H1 (cell line): Measurements from ENCODE around the gene YAP1. TPM values are rescaled to one million over a fixed set of nuclear protein-coding genes. Genes with fewer than 3 reads are reported as not detected.

ENCODE experiments used
- CBX8 ChIP-seq: fragments of 300-800, 300-1000 bp; sonication (generic); IDR thresholded peaks from 2 replicates; pipeline ENCODE4 v1.7.1; 2016; ENCODE audit warnings: low read depth, low read length, borderline replicate concordance
- CHD2 ChIP-seq: IDR thresholded peaks from 2 replicates; pipeline ENCODE4 v1.6.1; 2012; ENCODE audit warnings: low read length, improper control_type of control experiment
- SIN3A ChIP-seq, 2 experiments: IDR thresholded peaks in 1 of 2; conservative IDR thresholded peaks in 1 of 2; 2 replicates each; pipeline ENCODE4 v1.6.1; 2011 to 2012; ENCODE audit warnings: low read length in 2 of 2, improper control_type of control experiment in 1 of 2, low read depth in 1 of 2, mild to moderate bottlenecking in 1 of 2
- SIX5 ChIP-seq: IDR thresholded peaks from 2 replicates; pipeline ENCODE4 v1.6.1; 2011; ENCODE audit warnings: mild to moderate bottlenecking, low read depth, low read length
- polyA plus RNA-seq, 7 experiments: library from polyadenylated mRNA; depleted of rRNA in 3 of 7; stranded (reverse) in 5 of 7; unstranded in 2 of 7; fragments of >200 nt in 5 of 7; fragments of 200-250 nt in 2 of 7; gene quantifications; 1 replicate in 5 of 7; 2 replicates in 1 of 7; 4 replicates in 1 of 7; pipeline versions ENCODE4 v1.2.1 to v1.2.3, GENCODE V29; 2011 to 2013; ENCODE audit warnings: missing spikeins in 2 of 7, mixed read lengths in 2 of 7
- total RNA-seq: library from RNA; stranded (reverse); fragmentation: NEBNext Ultra II Directional; extraction: Animal tissue kit (Norgen Biotek cat#: 25700); gene quantifications from 2 replicates; pipeline ENCODE4 v1.2.1, GENCODE V29; 2021

Gene YAP1
- total and polyA plus RNA-seq, 2 of the 8 experiments (the other 6 are each of a cell fraction or from before 2014, with no cell fraction given) = 62.0 to 108 TPM

- TF ChIP-seq SIN3A (conservative IDR thresholded peaks at IDR 0.05 in 1 of 2, IDR thresholded peaks at IDR 0.05 in 1 of 2; ENCODE audit: low read depth in 1 of 2, low read length in 2 of 2) (no peak), CHD2 (no peak), SIX5 (no peak), CBX8 (no peak)
Measured at GRCh38 chr11:102196816-102197215, 86.6 kb downstream of the YAP1 start (continued).
